ENCODE measurements around the gene KRTAP5-6.

Gene KRTAP5-6

GRCh38 chr11:1691026-1691877 is 5.7 kb upstream of the KRTAP5-6 start:
- no peak overlapping the region for H3K9ac ChIP-seq (ENCODE audit: low read length)
- H3K9me3 ChIP-seq (ENCODE audit: control insufficient read depth, low read length): no peaks in the 10 kb centered on the region
- peak overlapping the region in 1 of 2 experiments; percentile 63 for H3K18ac ChIP-seq (ENCODE audit: low read depth in 1 of 2, low read length in 2 of 2)
- peaks cover 39 to 55% of the 10 kb centered on the region in 2 experiments for H3K27me3 ChIP-seq (ENCODE audit: control insufficient read depth in 1 of 2, insufficient read depth in 1 of 2, low read length in 2 of 2)
- peak overlapping the region; percentile 57 to 95 for H2BK12ac ChIP-seq (ENCODE audit: low read length in 2 of 2)
- peak overlapping the region; percentile 80 for H4K91ac ChIP-seq (ENCODE audit: low read length)
- no peak overlapping the region for H3K4me3 ChIP-seq (ENCODE audit: insufficient read depth in 1 of 2, low read depth in 1 of 2, low read length in 2 of 2)
- no peak overlapping the region for H2BK15ac ChIP-seq (ENCODE audit: low read depth, poor library complexity, severe bottlenecking)
- 44% methylated on average over 15 of the region's 16 CpGs for WGBS
- peak overlapping the region in 1 of 2 experiments; percentile 24 for H3K4ac ChIP-seq (ENCODE audit: low read depth in 1 of 2, low read length in 2 of 2)
- H2BK5ac ChIP-seq (ENCODE audit: low read depth, low read length, poor library complexity, severe bottlenecking): no peak overlapping the region
- peak overlapping the region; percentile 24 for H2BK120ac ChIP-seq (ENCODE audit: low read depth, low read length)
- peaks cover 12% of the 10 kb centered on the region for H3K4me1 ChIP-seq (ENCODE audit: control insufficient read depth, insufficient read depth, low read depth, low read length)
- H3K27ac ChIP-seq (ENCODE audit: low read length, poor library complexity, severe bottlenecking): no peak overlapping the region
- H2AK5ac ChIP-seq (ENCODE audit: low read length, severe bottlenecking): no peak overlapping the region
- H3K79me1 ChIP-seq (replicated peaks; ENCODE audit: low read length, poor library complexity, severe bottlenecking): no peaks in the 10 kb centered on the region
- H3K23ac ChIP-seq (ENCODE audit: low read length in 2 of 2): no peak overlapping the region
- H4K8ac ChIP-seq (ENCODE audit: low read length): peak overlapping the region; percentile 65
- H3K14ac ChIP-seq (ENCODE audit: low read length in 2 of 2): no peak overlapping the region
- no peak for DNase-seq
- no peaks in the 10 kb centered on the region for H3K36me3 ChIP-seq (ENCODE audit: control insufficient read depth in 1 of 2, insufficient read depth in 2 of 2, low read depth in 1 of 2, low read length in 2 of 2)
- H2AFZ ChIP-seq (ENCODE audit: low read depth, low read length): no peak overlapping the region
- H3K4me2 ChIP-seq (ENCODE audit: low read length, poor library complexity, severe bottlenecking): no peak overlapping the region

- H3K4me2 ChIP-seq (ENCODE audit: low read length, poor library complexity, severe bottlenecking): no peak overlapping the region
- peak overlapping the region; percentile 3 for H4K91ac ChIP-seq (ENCODE audit: low read length)
- H2BK120ac ChIP-seq (ENCODE audit: low read depth, low read length): peak overlapping the region; percentile 51
- 90% methylated on average over 16 of the region's 16 CpGs for WGBS
- H3K9ac ChIP-seq (ENCODE audit: low read length): no peak overlapping the region
- no peak overlapping the region for H3K14ac ChIP-seq (ENCODE audit: low read length in 2 of 2)
- no peak overlapping the region for H3K23ac ChIP-seq (ENCODE audit: low read length in 2 of 2)
- H2AFZ ChIP-seq (ENCODE audit: low read depth, low read length): no peak overlapping the region
- H4K8ac ChIP-seq (ENCODE audit: low read length): no peak overlapping the region
- no peak overlapping the region for H3K27ac ChIP-seq (ENCODE audit: low read length, poor library complexity, severe bottlenecking)
- no peak overlapping the region for H2BK5ac ChIP-seq (ENCODE audit: low read depth, low read length, poor library complexity, severe bottlenecking)
- H2AK5ac ChIP-seq (ENCODE audit: low read length, severe bottlenecking): no peak overlapping the region
- no peak overlapping the region for H2BK15ac ChIP-seq (ENCODE audit: low read depth, poor library complexity, severe bottlenecking)
- H3K36me3 ChIP-seq (ENCODE audit: control insufficient read depth in 1 of 2, insufficient read depth in 2 of 2, low read depth in 1 of 2, low read length in 2 of 2): no peaks in the 10 kb centered on the region
- peak overlapping the region in 1 of 2 experiments; percentile 63 for H3K18ac ChIP-seq (ENCODE audit: low read depth in 1 of 2, low read length in 2 of 2)
- no peaks in the 10 kb centered on the region for H3K9me3 ChIP-seq (ENCODE audit: control insufficient read depth, low read length)
- H3K27me3 ChIP-seq (ENCODE audit: control insufficient read depth in 1 of 2, insufficient read depth in 1 of 2, low read length in 2 of 2): peaks cover 44 to 64% of the 10 kb centered on the region in 2 experiments
- peaks cover 12% of the 10 kb centered on the region for H3K4me1 ChIP-seq (ENCODE audit: control insufficient read depth, insufficient read depth, low read depth, low read length)
- no peak overlapping the region for H3K4me3 ChIP-seq (ENCODE audit: insufficient read depth in 1 of 2, low read depth in 1 of 2, low read length in 2 of 2)
- peak overlapping the region; percentile 7 to 15 for H3K4ac ChIP-seq (ENCODE audit: low read depth in 1 of 2, low read length in 2 of 2)
- no peaks in the 10 kb centered on the region for H3K79me1 ChIP-seq (replicated peaks; ENCODE audit: low read length, poor library complexity, severe bottlenecking)
- H2BK12ac ChIP-seq (ENCODE audit: low read length in 2 of 2): peak overlapping the region; percentile 18 to 61
- DNase-seq: no peak
Measured at GRCh38 chr11:1691878-1692707, 4.9 kb upstream of the KRTAP5-6 start.

- DNase-seq: no peak
Measured at GRCh38 chr11:1692708-1693326, 4.2 kb upstream of the KRTAP5-6 start.

More at GRCh38 chr11:1692708-1693326, 4.2 kb upstream of the KRTAP5-6 start:
- Histone ChIP-seq H2BK12ac (ENCODE audit: low read length in 2 of 2) (peak overlapping the region in 1 of 2 experiments; percentile 49), H3K4ac (ENCODE audit: low read depth in 1 of 2, low read length in 2 of 2) (no peak overlapping the region), H2BK5ac (ENCODE audit: low read depth, low read length, poor library complexity, severe bottlenecking) (no peak overlapping the region), H2BK120ac (ENCODE audit: low read depth, low read length) (no peak overlapping the region), H4K8ac (ENCODE audit: low read length) (no peak overlapping the region), H2AFZ (ENCODE audit: low read depth, low read length) (no peak overlapping the region), H4K91ac (ENCODE audit: low read length) (no peak overlapping the region), H3K4me3 (ENCODE audit: insufficient read depth in 1 of 2, low read depth in 1 of 2, low read length in 2 of 2) (no peak overlapping the region), H3K27ac (ENCODE audit: low read length, poor library complexity, severe bottlenecking) (no peak overlapping the region), H3K79me1 (replicated peaks; ENCODE audit: low read length, poor library complexity, severe bottlenecking) (no peaks in the 10 kb centered on the region), H3K27me3 (ENCODE audit: control insufficient read depth in 1 of 2, insufficient read depth in 1 of 2, low read length in 2 of 2) (peaks cover 49 to 70% of the 10 kb centered on the region in 2 experiments), H2AK5ac (ENCODE audit: low read length, severe bottlenecking) (no peak overlapping the region), H3K18ac (ENCODE audit: low read depth in 1 of 2, low read length in 2 of 2) (peak overlapping the region in 1 of 2 experiments; percentile 32), H3K36me3 (ENCODE audit: control insufficient read depth in 1 of 2, insufficient read depth in 2 of 2, low read depth in 1 of 2, low read length in 2 of 2) (no peaks in the 10 kb centered on the region), H3K9ac (ENCODE audit: low read length) (no peak overlapping the region), H3K9me3 (ENCODE audit: control insufficient read depth, low read length) (no peaks in the 10 kb centered on the region), H2BK15ac (ENCODE audit: low read depth, poor library complexity, severe bottlenecking) (no peak overlapping the region), H3K23ac (ENCODE audit: low read length in 2 of 2) (no peak overlapping the region), H3K4me1 (ENCODE audit: control insufficient read depth, insufficient read depth, low read depth, low read length) (peaks cover 12% of the 10 kb centered on the region), H3K4me2 (ENCODE audit: low read length, poor library complexity, severe bottlenecking) (peak overlapping the region; percentile 47), H3K14ac (ENCODE audit: low read length in 2 of 2) (peak overlapping the region in 1 of 2 experiments; percentile 44)
- WGBS: 50% methylated on average over 15 of the region's 20 CpGs
